ENCODE results near the gene AGFG2. TPM values are rescaled to one million over a fixed set of nuclear protein-coding genes. Genes with fewer than 3 reads are reported as not detected.
"Not testable (repeated sequence)": the region's sequence is repeated elsewhere in the genome, so short reads cannot be mapped to it uniquely, and the experiment has no call there.

AGFG2 gene
- total and polyA plus RNA-seq, 4 donors, result 37.2 to 48.8 (median 42.3) TPM

DNA sequence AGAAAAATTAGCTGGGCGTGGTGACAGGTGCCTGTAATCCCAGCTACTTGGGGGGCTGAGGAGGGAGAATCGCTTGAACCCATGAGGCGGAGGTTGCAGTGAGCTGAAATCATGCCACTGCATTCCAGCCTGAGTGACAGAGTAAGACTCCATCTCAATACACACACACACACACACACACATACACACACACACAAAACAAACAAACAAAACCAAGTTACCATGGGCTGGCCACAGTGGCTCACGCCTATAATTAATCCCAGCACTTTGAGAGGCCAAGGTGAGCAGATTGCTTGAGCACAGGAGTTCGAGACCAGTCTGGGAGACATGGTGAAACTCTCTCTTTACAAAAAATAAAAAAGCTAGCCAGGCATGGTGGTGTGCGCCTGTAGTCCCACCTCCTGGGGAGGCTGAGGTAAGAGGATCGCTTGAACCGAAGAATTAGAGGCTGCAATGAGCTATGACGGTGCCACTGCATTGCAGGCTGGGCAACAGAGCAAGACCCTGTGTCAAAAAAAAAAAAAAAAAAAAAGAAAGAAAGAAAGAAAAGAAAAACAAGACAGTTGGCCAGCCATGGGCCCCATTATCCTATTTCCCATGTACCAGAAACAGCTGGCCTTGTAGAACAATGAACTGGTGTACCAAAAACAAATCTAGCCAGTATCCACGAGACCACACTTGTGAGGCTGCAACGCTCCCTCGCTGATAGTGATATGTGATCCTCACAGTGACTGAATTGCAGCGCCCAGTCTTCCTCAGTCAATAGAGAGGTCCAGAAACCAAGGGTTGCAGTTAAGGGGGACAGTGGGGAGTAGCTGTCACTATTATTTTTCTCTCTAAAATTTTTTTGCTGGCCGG lies 6.6 kb upstream of the AGFG2 start:
- Histone ChIP-seq H3K9ac (ENCODE audit: low read depth in 1 of 2, low read length in 2 of 2) (no peak overlapping the region), H3K27ac (ENCODE audit: low read depth in 1 of 2, low read length in 2 of 2) (no peak overlapping the region), H3K4me1 (ENCODE audit: control insufficient read depth in 4 of 4, insufficient read depth in 4 of 4, low read length in 3 of 4) (peaks cover 5 to 11% (median 9%) of the 10 kb centered on the region in 4 donors), H3K36me3 (ENCODE audit: control insufficient read depth in 4 of 4, insufficient read depth in 3 of 4, low read depth in 1 of 4, low read length in 3 of 4) (no peaks in the 10 kb centered on the region), H3K9me3 (ENCODE audit: control insufficient read depth in 4 of 4, low read length in 3 of 4) (no peaks in the 10 kb centered on the region), H3K27me3 (ENCODE audit: control insufficient read depth in 4 of 4, insufficient read depth in 4 of 4, low read length in 3 of 4) (no peaks in the 10 kb centered on the region), H3K4me3 (ENCODE audit: low read depth in 1 of 3, low read length in 3 of 3) (no peak overlapping the region)
- no peak for DNase-seq (ENCODE audit: low spot score)
- no peak for TF ChIP-seq FOXA2 (IDR thresholded peaks at IDR 0.05)
- no peak for TF ChIP-seq NR2F2 (IDR thresholded peaks at IDR 0.05)
- TF ChIP-seq, protein P1, sequence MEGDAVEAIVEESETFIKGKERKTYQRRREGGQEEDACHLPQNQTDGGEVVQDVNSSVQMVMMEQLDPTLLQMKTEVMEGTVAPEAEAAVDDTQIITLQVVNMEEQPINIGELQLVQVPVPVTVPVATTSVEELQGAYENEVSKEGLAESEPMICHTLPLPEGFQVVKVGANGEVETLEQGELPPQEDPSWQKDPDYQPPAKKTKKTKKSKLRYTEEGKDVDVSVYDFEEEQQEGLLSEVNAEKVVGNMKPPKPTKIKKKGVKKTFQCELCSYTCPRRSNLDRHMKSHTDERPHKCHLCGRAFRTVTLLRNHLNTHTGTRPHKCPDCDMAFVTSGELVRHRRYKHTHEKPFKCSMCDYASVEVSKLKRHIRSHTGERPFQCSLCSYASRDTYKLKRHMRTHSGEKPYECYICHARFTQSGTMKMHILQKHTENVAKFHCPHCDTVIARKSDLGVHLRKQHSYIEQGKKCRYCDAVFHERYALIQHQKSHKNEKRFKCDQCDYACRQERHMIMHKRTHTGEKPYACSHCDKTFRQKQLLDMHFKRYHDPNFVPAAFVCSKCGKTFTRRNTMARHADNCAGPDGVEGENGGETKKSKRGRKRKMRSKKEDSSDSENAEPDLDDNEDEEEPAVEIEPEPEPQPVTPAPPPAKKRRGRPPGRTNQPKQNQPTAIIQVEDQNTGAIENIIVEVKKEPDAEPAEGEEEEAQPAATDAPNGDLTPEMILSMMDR (IDR thresholded peaks at IDR 0.05; ENCODE audit: low read depth, low read length, missing input control), result no peak
- TF ChIP-seq RAD21 (IDR thresholded peaks at IDR 0.05), result no peak
- TF ChIP-seq, protein P2, sequence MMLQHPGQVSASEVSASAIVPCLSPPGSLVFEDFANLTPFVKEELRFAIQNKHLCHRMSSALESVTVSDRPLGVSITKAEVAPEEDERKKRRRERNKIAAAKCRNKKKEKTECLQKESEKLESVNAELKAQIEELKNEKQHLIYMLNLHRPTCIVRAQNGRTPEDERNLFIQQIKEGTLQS (IDR thresholded peaks at IDR 0.05), result no peak
- TF ChIP-seq SP1 (IDR thresholded peaks at IDR 0.05), result no peak
- TF ChIP-seq HNF4A (conservative IDR thresholded peaks at IDR 0.05), result no peak
- TF ChIP-seq, protein P3, sequence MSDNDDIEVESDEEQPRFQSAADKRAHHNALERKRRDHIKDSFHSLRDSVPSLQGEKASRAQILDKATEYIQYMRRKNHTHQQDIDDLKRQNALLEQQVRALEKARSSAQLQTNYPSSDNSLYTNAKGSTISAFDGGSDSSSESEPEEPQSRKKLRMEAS (IDR thresholded peaks at IDR 0.05), result no peak
- no peak for TF ChIP-seq FOXA1 (IDR thresholded peaks at IDR 0.05)
- TF ChIP-seq RXRA (IDR thresholded peaks at IDR 0.05), result no peak
- TF ChIP-seq JUND (IDR thresholded peaks at IDR 0.05), result no peak
- no peak for TF ChIP-seq ZBTB33 (IDR thresholded peaks at IDR 0.05)
- no peak for TF ChIP-seq EGR1 (IDR thresholded peaks at IDR 0.05; ENCODE audit: low read depth in 2 of 2)
- whole genome bisulfite sequencing, result 94% methylated on average over 14 of the region's 14 CpGs

- not testable (repeated sequence) for DNase-seq (ENCODE audit: low spot score); H3K9ac ChIP-seq (ENCODE audit: low read depth in 1 of 2, low read length in 2 of 2); H3K9me3 ChIP-seq (ENCODE audit: control insufficient read depth in 4 of 4, low read length in 3 of 4); H3K36me3 ChIP-seq (ENCODE audit: control insufficient read depth in 4 of 4, insufficient read depth in 3 of 4, low read depth in 1 of 4, low read length in 3 of 4); H3K27me3 ChIP-seq (ENCODE audit: control insufficient read depth in 4 of 4, insufficient read depth in 4 of 4, low read length in 3 of 4); H3K27ac ChIP-seq (ENCODE audit: low read depth in 1 of 2, low read length in 2 of 2); H3K4me3 ChIP-seq (ENCODE audit: low read depth in 1 of 3, low read length in 3 of 3)
- 94% methylated on average over 9 of the region's 9 CpGs for WGBS
- peaks cover 13 to 23% (median 16%) of the 10 kb centered on the region in 4 donors for H3K4me1 ChIP-seq (ENCODE audit: control insufficient read depth in 4 of 4, insufficient read depth in 4 of 4, low read length in 3 of 4)
Measured at GRCh38 chr7:100535982-100536381, 3.0 kb upstream of the AGFG2 start.

GRCh38 chr7:100536695-100537094 lies 2.3 kb upstream of the AGFG2 start:
- peaks cover 13 to 28% (median 22%) of the 10 kb centered on the region in 4 donors for H3K4me1 ChIP-seq (ENCODE audit: control insufficient read depth in 4 of 4, insufficient read depth in 4 of 4, low read length in 3 of 4)
- not testable (repeated sequence) for H3K9ac ChIP-seq (ENCODE audit: low read depth in 1 of 2, low read length in 2 of 2); H3K36me3 ChIP-seq (ENCODE audit: control insufficient read depth in 4 of 4, insufficient read depth in 3 of 4, low read depth in 1 of 4, low read length in 3 of 4); H3K4me3 ChIP-seq (ENCODE audit: low read depth in 1 of 3, low read length in 3 of 3); DNase-seq (ENCODE audit: low spot score); H3K27ac ChIP-seq (ENCODE audit: low read depth in 1 of 2, low read length in 2 of 2); H3K9me3 ChIP-seq (ENCODE audit: control insufficient read depth in 4 of 4, low read length in 3 of 4); H3K27me3 ChIP-seq (ENCODE audit: control insufficient read depth in 4 of 4, insufficient read depth in 4 of 4, low read length in 3 of 4)
- WGBS, result 92% methylated on average over 2 of the region's 2 CpGs

Data from liver (tissue), 9 donors.